IPS-11a (cell line): ENCODE results near the gene MGMT.
A peak's percentile ranks its signal among the peaks of the same experiment; 100 is the strongest.
"Not testable (repeated sequence)": the region's sequence is repeated elsewhere in the genome, so short reads cannot be mapped to it uniquely, and the experiment has no call there.

ENCODE experiments used
- H3K4me3 ChIP-seq: one replicate; pipeline ENCODE4 v1.5.1; 2013; ENCODE audit warnings: low read depth, low read length, control low read depth

Gene MGMT

DNA sequence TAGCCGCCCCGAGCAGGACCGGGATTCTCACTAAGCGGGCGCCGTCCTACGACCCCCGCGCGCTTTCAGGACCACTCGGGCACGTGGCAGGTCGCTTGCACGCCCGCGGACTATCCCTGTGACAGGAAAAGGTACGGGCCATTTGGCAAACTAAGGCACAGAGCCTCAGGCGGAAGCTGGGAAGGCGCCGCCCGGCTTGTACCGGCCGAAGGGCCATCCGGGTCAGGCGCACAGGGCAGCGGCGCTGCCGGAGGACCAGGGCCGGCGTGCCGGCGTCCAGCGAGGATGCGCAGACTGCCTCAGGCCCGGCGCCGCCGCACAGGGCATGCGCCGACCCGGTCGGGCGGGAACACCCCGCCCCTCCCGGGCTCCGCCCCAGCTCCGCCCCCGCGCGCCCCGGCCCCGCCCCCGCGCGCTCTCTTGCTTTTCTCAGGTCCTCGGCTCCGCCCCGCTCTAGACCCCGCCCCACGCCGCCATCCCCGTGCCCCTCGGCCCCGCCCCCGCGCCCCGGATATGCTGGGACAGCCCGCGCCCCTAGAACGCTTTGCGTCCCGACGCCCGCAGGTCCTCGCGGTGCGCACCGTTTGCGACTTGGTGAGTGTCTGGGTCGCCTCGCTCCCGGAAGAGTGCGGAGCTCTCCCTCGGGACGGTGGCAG, at the start of gene MGMT:
Gene MGMT, plus strand, starts transcription at position 539 of the 656 bp plus-strand sequence.
- H3K4me3 ChIP-seq: peak within 1 kb of the TSS; percentile 33

GRCh38 chr10:129417870-129418269, 49.2 kb upstream of the MGMT start:
- H3K4me3 ChIP-seq: no peak overlapping the region

DNA sequence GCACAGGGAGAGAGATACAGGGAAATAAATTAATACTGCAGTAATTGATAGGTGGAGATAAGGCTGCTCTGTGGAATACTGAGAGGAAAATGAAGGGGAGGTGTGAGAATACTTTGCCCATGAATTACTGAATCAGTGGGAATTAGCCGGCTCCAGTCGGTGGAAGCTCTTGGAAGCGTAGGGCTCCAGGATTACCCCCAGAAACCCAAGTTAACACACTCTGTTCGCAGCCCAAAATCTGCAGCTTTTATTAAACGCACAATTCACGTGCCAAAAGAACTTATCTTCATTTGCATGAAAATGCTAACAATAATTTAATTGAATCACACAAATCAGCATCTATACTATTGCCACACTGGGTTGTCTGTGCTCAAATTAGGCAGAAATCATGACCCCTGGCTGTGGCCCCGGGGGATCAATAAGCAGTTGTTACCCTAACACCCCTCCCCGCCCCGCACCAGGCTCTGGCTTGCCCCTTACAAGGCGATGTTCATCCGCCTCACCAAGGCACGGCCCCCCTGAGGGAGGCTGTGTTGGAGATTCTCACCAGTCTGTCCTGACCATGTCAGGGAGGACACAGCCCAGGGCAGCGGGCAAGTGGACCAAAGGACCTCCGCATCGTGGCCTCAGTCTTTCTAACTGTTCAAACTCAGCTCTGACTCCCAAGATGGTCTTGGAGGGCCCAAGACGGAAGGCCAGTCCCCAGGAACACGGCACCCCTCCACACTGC, 48.4 kb upstream of the MGMT start:
- no peak overlapping the region for H3K4me3 ChIP-seq

DNA sequence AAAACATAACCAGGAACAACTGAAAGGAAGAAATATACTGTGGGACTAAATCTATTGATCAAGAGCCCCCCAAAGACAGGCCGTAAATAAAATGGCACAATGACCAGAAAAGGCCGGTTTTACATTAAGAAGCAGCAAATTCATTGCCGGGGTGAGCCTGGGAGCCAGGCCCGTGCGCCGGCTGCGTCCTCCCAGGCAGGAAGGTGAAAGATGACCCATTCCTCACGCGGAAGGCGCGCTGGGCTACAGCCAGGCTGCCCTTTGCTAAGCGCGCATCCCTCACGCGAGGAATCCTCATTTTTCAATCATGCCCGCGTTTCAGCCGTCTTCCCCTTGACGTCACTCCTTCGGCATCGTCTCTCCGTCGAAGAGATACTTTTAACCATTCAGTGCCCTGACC, 47.6 kb upstream of the MGMT start:
- H3K4me3 ChIP-seq: no peak overlapping the region

DNA sequence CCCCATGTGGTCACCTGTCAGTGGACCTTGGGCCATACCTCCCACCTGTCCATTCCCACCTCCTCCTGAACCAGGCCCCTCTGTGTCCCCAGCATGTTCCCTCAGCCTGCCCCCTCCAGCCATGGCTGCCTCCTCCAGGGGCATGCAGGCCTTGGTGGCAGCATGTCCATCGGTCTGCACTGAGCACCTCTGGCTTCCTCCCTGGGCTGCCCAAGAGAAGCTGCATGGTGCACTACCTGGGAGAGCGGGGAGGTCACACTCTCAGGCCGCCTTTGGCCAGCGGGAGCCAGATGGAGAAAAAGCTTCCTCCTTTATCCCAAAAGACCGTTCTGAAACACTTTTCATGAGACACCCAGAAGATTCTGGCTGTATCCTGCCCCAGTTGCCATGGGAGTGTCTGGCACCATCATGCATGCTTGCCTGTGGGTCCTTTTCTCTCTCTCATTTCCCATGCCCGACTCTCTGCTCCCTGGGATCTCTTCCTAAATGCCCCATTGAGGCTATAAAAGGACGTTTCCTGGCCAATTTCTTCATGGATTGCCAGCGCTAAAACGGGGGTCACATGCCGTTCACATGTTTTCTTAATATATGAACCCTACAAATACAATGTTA, 45.5 kb upstream of the MGMT start:
- no peak overlapping the region for H3K4me3 ChIP-seq

- H3K4me3 ChIP-seq: no peak overlapping the region
Observed at GRCh38 chr10:129424978-129425377, 42.1 kb upstream of the MGMT start.

GRCh38 chr10:129426606-129427005, 40.4 kb upstream of the MGMT start:
- no peak overlapping the region for H3K4me3 ChIP-seq

- no peak overlapping the region for H3K4me3 ChIP-seq
Observed at GRCh38 chr10:129433266-129433665, 33.8 kb upstream of the MGMT start.

DNA sequence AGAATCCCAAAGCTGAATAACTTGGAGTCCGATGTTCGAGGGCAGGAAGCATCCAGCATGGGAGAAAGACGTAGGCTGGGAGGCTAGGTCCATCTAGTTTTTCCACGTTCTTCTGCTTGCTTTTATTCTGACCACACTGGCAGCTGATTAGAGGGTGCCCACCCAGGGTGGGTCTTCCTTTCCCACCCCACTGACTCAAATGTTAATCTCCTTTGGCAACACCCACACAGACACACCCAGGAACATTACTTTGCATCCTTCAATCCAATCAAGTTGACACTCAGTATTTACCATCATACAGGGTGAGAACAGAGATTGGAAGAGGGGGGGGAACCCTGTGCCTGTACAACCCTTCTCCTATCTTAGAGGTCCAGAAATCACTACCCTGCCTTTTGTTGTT, 31.3 kb upstream of the MGMT start:
- not testable (repeated sequence) for H3K4me3 ChIP-seq

DNA sequence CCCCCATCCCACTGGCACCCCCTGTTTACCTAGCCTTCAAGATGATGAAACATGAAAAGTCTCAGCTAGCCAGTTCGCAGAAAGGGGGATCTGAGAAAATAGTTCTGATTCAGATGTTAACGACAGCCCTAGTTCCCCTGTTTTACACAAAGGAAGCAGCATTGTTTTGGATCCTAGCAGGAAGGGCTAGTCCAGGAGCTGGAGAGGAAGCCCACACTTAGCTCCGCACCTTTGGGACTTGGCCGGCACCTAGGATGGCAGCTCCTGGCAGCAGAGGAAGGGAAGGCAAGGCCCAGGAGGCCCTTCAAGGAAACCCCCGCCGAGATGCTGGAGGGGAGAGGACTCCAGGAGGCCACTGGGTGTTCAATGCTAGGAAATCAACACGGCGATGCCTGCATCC, 29.0 kb upstream of the MGMT start:
- no peak overlapping the region for H3K4me3 ChIP-seq

- H3K4me3 ChIP-seq: no peak overlapping the region
Observed at GRCh38 chr10:129440247-129440646, 26.8 kb upstream of the MGMT start.

DNA sequence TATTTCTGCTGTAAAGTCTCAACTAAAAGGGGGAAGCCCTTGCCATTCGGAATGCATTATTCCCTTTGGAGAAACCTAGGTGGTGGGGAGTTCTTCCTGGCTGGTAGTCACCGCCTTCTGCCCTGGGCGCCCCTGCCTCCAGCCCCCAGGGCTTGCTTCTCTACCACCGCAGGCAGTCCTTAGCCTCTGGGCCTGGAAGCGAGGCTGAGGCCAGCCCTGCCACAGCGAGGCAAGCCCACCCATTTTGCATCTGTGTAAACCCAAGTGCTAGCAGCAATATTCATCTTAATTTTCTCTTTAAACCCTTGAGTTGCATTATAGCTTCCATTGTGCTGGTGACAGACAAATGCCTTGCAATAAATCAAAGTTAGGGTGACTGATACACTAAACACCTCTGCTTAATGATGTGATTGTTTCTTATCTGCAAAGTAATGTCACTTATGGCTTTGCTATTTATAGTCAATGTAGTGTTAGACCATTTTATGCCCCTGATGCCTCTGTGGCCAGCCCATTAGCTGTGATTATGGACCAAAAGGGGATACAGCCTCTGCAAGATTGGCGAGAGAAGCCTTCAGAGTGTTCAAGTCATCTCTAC, 26.2 kb upstream of the MGMT start:
- H3K4me3 ChIP-seq: no peak overlapping the region

DNA sequence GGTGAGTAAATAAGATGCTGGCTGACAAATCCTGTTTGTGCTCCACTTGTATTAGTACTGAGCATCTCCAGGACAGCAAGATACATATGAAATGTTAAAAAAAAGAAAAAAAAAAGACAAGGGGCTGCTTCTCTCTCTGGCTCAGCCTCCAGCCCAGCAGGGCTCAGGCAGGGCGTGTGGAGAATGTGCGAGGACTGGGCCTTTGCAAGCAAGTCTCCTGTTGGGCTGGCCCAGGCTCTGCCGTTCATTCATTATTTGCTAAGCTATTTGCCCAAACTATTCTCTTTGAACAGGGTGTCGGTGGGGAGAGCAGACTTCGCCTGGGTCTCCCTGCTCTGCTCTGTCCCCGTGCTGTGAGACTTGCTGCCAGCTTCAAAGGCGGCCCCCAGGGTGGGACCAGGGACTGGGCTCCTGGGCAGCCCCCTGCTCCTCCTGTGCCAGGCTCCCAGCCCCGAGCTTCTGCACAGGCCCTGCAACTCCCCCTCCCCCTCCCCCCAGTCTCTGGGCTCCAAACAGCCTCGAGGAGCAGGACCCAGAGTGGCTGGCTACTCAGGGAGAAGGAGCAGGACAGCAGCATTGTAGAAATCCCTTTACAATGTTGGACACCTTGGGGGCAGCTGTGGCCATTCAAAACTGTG, 25.6 kb upstream of the MGMT start:
- H3K4me3 ChIP-seq: no peak overlapping the region

- H3K4me3 ChIP-seq: no peak overlapping the region
Observed at GRCh38 chr10:129442866-129443265, 24.2 kb upstream of the MGMT start.

DNA sequence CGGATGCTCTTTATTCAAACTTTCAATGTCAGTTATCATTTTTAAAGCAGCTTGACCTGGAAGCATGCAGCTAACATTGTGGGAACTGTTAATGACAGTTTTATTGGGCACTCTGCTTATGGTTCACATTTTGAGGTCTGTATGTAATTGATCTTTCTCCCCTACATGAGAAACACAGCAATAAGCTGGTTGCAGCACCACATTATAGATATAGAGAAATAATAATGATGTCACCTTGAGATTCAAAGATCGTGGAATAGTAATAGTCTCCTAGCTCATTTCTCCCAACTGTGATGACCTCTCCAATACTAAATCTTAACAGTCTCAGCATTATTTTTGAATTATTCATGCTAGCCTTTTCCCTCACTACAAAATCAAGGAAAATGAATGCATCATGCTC, 22.7 kb upstream of the MGMT start:
- H3K4me3 ChIP-seq: no peak overlapping the region

GRCh38 chr10:129445436-129446182, 21.4 kb upstream of the MGMT start:
- H3K4me3 ChIP-seq: no peak overlapping the region

DNA sequence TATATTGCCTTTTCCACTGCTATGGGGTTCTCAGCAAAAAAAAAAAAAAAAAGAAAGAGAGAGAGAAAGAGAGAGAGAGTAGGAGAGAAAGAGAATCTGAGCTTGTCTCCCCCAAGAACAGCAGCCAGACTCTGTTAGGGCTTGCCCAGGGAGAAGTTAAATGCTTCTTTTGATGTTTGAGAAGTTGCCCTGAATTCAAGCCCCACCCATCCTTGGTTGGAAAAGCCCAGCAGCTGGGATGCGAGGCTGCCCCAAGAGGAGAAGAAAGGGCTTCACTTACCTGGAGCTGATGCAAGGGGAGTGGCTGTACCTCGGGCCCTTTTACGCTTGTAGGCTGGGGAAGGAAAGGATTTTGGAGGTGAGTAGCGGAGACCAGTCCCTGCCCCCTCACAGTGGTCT, 20.9 kb upstream of the MGMT start:
- H3K4me3 ChIP-seq: no peak overlapping the region

DNA sequence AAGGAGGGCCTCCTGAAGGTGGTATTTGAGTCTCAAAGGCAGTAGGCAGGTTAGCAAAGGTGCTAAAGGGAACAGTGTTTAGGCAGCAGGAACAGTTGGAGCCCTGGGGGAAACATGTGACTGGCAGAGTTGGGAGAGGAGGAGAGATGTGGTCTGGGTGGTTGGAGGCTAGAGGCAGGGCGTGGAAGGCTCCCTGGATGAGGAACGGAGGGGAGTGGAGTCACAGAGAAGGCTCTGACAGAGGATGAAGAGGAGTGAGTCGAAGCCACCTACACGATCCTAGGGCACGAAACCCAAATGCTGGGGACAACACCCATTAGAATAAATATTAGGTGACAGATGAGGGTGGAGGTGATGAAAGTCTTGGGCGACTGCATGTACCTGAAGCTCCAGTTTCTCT, 19.6 kb upstream of the MGMT start:
- H3K4me3 ChIP-seq: no peak overlapping the region

- no peak overlapping the region for H3K4me3 ChIP-seq
Observed at GRCh38 chr10:129448086-129448485, 19.0 kb upstream of the MGMT start.

GRCh38 chr10:129448539-129448938, 18.5 kb upstream of the MGMT start:
- no peak overlapping the region for H3K4me3 ChIP-seq

GRCh38 chr10:129449893-129450292, 17.1 kb upstream of the MGMT start:
- H3K4me3 ChIP-seq: no peak overlapping the region
